A673 (cell line): Measurements from ENCODE around the gene GPATCH2L.

Experiments
- CTCF ChIP-seq: fragments of 300-800, 200-600 bp; sonication (generic); conservative IDR thresholded peaks from 2 replicates; pipeline ENCODE4 v1.5.1; 2017; ENCODE audit warnings: low read depth, mild to moderate bottlenecking, antibody characterized with exemption, low read length, moderate library complexity, mixed read lengths
- EZH2 ChIP-seq: fragments of 200-600 bp; sonication (generic); IDR thresholded peaks from 2 replicates; pipeline ENCODE4 v1.6.1; 2017; ENCODE audit warnings: borderline replicate concordance, low read depth, mild to moderate bottlenecking, mixed read lengths, antibody characterized with exemption, low read length; ENCODE audit not compliant: poor library complexity, severe bottlenecking

GRCh38 chr14:76152333-76152681 lies 585 bp downstream of the GPATCH2L start:
- TF ChIP-seq CTCF (no peak), EZH2 (no peak)
